HG03196 (cell line): ENCODE measurements around the gene CCDC8.
"Not testable (repeated sequence)": the region's sequence is repeated elsewhere in the genome, so short reads cannot be mapped to it uniquely, and the experiment has no call there.

ENCODE experiments used
- ATAC-seq: cut with Tn5 transposase; IDR thresholded peaks from one replicate; pipeline ENCODE4 v1.9.1; 2021; ENCODE audit not compliant: unreplicated experiment

Gene CCDC8

GRCh38 chr19:46404753-46405468, 8.5 kb downstream of the CCDC8 start:
- no peak for ATAC-seq

DNA sequence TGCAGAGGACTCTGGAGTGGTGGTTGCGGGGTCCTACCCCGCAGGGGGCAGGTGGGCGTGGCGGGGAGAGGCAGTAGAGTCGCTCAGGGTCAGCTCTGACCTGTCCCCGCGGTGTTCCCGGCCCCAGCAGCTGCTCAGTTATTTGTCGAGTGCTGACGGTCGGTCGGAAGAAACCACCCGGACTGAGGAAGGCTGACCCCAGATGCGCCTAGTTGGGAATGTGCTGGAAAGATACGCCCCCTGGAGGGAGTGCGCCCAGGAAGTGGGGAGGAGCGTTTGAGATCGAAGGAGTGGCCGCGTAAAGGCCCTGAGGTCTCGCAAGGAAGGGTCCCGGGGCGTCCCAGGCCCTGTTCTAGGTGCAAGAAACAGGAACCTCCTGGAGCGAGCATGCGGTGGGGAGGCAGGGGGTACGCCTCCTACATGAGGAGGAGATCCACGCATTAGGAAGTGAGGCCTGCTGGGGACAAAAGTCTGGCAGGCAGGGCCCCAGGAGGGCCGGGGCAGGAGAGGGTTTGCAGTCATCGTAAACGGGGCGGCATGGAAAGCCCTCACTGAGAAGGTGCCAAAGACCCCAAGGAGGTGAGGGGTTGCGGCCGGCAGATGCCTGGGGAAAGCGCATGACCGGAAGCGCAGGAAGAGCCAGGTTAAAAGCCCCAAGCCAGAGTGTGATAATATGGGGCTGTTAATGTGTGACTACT, 9.2 kb downstream of the CCDC8 start:
- ATAC-seq, result no peak

GRCh38 chr19:46402725-46403124, 10.6 kb downstream of the CCDC8 start:
- ATAC-seq, result no peak

DNA sequence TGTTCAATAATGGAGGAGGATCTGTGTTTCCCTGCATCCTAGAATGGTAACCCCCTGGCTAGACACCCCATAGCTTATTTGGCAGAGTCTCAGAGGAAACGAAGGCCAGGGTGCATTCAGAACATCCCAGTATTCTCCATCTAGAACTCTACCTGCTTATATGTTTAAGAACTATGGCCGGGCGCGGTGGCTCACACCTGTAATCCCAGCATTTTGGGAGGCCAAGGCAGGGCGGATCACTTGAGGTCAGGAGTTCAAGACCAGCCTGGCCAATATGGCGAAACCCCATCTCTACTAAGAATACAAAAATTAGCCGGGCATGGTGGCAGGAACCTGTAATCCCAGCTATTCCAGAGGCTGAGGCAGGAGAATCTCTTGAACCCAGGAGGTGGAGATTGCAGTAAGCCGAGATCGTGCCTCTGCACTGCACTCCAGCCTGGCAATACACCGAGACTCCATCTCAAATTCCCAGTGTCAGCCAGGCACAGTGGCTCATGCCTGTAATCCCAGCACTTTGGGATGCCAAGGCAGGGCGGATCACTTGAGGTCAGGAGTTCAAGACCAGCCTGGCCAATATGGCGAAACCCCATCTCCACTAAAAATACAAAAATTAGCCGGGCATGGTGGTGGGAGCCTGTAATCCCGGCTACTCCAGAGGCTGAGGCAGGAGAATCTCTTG, 15.4 kb downstream of the CCDC8 start:
- not testable (repeated sequence) for ATAC-seq

- ATAC-seq, result no peak
These were observed 19.0 kb downstream of the CCDC8 start for GRCh38 chr19:46394402-46394797.

DNA sequence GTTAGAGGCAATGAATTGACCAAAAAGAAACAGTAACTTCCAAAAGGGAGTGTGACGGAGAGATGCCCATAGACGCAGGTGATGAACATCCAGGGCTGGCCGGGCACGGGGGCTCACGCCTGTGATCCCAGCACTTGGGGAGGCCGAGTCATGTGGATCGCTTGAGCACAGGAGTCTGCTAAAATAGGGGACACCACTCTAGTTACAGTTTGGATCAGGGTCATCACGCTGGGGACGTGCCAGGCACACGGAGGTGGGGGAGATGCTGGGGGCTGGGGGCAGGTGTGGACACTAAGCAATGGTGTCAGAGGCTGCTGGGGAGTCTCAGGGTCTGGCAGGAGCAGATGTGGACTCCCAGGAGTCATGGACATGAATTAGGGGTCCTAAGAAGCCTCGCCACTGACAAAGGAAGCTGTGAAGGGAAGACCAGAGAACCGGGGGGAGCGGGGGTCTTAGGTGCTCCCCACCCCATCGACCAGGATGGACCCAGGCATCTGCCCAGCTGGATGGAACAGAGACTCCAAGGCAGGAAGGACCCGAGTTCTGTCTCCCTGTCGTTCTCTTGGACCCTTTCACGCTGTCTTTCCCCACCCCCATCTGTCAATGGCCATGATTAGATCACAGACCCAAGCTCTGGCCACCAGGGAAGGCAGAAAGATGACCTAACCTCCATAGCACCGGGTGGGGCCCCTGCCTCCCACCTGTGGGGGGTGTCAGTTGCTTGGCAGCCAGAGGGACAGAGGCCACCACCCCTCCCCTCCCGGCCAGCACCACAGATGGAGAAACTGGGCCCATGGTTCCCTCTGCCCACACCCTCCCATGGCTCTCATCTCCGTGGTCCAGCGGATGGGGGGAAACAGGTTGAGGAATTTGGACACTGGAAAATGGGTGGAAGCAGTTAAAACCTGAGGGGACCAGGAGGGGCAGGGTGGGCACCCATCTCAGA, 19.6 kb downstream of the CCDC8 start:
- ATAC-seq, result no peak

DNA sequence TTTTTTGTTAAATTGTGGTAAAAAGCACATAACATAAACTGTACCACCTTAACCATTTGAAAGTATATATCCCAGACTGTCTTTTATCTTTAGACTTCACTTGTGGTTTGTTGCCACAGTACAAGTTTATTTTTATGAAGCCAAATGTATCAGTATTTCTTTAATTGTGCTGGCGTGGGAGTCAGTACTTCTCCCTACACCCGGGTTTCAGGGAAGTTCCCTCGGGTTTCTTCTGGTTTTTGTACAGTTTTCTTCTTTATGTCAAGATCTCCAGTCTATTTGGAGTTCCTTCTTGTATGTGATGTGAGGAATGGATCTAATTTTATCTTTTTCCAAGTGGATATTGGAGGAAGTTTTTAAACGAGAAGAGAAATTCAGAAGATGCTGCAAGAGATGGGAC, 20.5 kb downstream of the CCDC8 start:
- no peak for ATAC-seq

DNA sequence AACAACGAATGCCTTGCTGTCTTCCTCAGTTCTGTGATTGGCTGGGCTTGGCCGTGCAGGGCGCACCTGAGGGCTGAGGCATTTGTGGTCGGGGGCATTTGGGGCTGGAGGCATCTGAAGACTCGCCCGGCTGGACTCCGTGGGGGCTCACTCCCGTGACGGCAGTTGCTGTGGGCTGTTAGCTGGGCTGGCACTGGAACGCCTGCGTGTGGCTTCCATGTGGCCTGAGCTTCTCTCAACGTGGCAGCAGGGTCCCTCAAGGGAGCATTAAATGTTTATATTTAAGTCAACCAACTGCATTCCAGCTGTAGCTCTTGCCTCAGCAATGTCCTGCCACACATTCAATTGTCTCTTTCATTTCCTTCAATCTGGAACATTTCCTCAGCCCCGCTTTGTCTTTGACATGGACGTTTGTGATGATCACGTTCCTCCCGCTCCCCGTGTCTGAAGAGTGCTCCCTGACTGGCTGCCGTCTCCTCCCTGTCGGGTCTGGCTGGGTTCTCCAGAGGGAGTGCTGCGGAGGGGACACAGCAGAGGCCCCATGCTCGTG, 21.0 kb downstream of the CCDC8 start:
- no peak for ATAC-seq

GRCh38 chr19:46391296-46392251, 21.8 kb downstream of the CCDC8 start:
- no peak for ATAC-seq

DNA sequence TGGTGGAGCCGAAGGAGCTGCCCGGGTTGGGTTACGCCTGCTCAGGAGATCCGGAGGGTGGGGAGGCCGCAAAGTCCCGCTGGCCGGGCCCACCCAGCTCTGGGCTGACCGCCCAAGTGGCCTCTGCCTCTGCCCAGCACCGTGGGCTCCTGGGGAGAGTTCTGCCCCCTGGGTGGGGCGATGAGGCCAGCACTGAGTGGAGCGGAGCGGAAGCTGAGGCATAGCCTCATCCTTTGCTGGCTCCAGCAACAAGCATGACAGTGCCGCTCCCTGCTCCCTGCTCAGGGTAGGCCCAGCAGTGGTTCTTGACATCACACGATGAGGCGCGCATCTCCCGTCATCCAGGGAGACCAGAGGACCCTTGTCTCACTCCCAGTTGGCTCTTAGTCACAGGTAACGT, 22.5 kb downstream of the CCDC8 start:
- no peak for ATAC-seq

- ATAC-seq, result no peak
These were observed 23.1 kb downstream of the CCDC8 start for GRCh38 chr19:46390121-46390858.

DNA sequence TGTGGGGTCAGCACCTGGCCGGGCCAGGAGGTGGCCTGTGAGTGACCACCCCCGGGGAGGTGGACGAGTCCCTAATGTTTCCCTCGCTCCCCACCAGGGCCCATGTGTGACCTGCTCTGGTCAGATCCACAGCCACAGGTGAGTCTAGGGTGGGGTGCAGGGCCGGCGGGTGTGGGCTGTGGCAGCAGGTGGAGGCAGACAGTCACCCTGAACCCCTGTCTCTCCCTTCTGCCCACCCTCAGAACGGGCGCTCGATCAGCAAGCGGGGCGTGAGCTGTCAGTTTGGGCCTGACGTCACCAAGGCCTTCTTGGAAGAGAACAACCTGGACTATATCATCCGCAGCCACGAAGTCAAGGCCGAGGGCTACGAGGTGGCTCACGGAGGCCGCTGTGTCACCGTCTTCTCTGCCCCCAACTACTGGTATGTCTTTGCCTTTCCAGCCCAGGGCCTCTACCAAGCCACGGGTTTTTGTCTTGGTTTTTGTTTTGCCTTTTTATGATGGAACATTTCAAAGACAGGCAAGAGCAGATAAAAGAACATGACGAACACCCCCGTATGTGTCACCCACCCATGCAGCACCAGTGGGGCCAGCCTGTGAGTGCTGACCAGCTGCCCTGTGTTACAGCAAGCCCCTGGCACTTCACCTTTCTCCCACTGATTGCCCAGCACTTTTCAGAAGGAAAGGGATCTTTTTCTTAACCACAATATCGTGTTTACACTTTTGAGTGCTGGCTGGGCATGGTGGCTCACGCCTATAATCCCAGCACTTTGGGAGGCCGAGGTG, 24.9 kb downstream of the CCDC8 start:
- no peak for ATAC-seq

GRCh38 chr19:46387713-46388130, 25.6 kb downstream of the CCDC8 start:
- no peak for ATAC-seq

DNA sequence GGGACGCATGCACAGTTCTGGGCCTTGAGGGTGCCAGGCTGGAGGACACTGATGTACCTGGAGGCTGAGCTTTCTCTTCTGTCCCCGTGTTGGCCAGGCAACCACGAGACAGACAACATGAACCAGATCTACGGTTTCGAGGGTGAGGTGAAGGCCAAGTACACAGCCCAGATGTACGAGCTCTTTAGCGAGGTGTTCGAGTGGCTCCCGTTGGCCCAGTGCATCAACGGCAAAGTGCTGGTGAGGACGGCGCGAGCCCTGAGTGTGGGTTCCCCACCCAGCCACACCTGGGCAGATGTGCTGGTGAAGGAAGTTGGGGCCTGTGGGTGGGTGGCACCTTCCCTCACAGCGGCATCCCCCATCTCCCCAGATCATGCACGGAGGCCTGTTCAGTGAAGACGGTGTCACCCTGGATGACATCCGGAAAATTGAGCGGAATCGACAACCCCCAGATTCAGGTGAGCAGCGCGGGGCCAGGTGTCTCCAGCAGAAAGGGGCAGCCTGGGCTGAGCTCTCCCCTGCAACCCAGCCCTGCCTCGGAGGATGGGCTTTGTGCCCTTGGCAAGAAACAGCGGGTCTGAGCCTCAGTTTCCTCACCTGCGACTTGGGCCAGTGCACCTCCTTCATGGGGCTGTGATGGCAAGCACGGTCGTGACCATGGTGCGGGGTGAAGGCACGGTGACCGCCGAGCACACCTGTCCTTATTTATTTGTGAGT, 26.2 kb downstream of the CCDC8 start:
- ATAC-seq, result no peak

- ATAC-seq, result no peak
These were observed 27.2 kb downstream of the CCDC8 start for GRCh38 chr19:46386151-46386550.

- no peak for ATAC-seq
These were observed 27.7 kb downstream of the CCDC8 start for GRCh38 chr19:46385636-46386035.

GRCh38 chr19:46384396-46384795, 29.0 kb downstream of the CCDC8 start:
- no peak for ATAC-seq
